ENCODE measurements around the gene COQ8A.

DNA sequence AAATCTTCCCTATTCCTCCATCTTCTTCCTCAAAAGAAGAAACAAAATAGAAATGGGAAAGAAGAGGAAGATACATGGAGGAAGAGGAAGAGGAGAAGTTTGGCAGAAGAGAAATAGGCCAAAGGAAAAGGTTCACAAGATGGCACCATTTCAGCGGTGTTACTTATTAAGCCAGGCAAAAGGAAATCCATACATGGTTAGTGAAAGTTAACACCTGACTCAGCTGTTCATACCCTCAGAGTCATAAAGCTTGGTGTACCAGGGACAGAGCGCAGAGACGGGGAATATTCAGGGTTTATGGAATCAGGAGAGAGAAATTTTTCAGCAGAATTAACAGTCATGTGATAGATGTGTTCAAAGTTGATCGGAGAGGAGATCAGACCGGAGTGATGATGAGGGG lies 70.6 kb downstream of the COQ8A start:
- TF ChIP-seq, protein P1, sequence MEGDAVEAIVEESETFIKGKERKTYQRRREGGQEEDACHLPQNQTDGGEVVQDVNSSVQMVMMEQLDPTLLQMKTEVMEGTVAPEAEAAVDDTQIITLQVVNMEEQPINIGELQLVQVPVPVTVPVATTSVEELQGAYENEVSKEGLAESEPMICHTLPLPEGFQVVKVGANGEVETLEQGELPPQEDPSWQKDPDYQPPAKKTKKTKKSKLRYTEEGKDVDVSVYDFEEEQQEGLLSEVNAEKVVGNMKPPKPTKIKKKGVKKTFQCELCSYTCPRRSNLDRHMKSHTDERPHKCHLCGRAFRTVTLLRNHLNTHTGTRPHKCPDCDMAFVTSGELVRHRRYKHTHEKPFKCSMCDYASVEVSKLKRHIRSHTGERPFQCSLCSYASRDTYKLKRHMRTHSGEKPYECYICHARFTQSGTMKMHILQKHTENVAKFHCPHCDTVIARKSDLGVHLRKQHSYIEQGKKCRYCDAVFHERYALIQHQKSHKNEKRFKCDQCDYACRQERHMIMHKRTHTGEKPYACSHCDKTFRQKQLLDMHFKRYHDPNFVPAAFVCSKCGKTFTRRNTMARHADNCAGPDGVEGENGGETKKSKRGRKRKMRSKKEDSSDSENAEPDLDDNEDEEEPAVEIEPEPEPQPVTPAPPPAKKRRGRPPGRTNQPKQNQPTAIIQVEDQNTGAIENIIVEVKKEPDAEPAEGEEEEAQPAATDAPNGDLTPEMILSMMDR (IDR thresholded peaks at IDR 0.05; ENCODE audit: low read depth, low read length): no peak
- TF ChIP-seq POLR2A (IDR thresholded peaks at IDR 0.05; ENCODE audit: extremely low read depth, insufficient read length) (no peak), MAX (IDR thresholded peaks at IDR 0.05; ENCODE audit: low read depth, low read length) (no peak), MYC (IDR thresholded peaks at IDR 0.05; ENCODE audit: low read depth, low read length) (no peak)

Data from NB4 (cell line).